ENCODE measurements around the gene GDF7. TPM values are rescaled to one million over a fixed set of nuclear protein-coding genes. Genes with fewer than 3 reads are reported as not detected.

The GDF7 gene
- total RNA-seq, 1 donor from 2014 or later = 0.04 TPM

- H3K36me3 ChIP-seq (ENCODE audit: control insufficient read depth, insufficient read depth, low read length) = peaks cover 2% of the 10 kb centered on the region
- no peak overlapping the region for H3K4me3 ChIP-seq (ENCODE audit: low read depth, low read length)
- no peak for DNase-seq (ENCODE audit: low read depth)
- no peaks in the 10 kb centered on the region for H3K27me3 ChIP-seq (ENCODE audit: control insufficient read depth, insufficient read depth, low read length)
- no peak for TF ChIP-seq CTCF (IDR thresholded peaks at IDR 0.05; ENCODE audit: insufficient read depth, low read length, poor library complexity, severe bottlenecking)
Observed at GRCh38 chr2:20623241-20623640, 43.7 kb upstream of the GDF7 start.

- Histone ChIP-seq H3K4me3 (ENCODE audit: low read depth, low read length) (no peak overlapping the region), H3K27me3 (ENCODE audit: control insufficient read depth, insufficient read depth, low read length) (no peaks in the 10 kb centered on the region), H3K36me3 (ENCODE audit: control insufficient read depth, insufficient read depth, low read length) (peaks cover 2% of the 10 kb centered on the region)
- DNase-seq (ENCODE audit: low read depth) = no peak
- TF ChIP-seq CTCF (IDR thresholded peaks at IDR 0.05; ENCODE audit: insufficient read depth, low read length, poor library complexity, severe bottlenecking) = no peak
Observed at GRCh38 chr2:20623741-20624155, 43.2 kb upstream of the GDF7 start.

GRCh38 chr2:20624156-20624883 lies 42.6 kb upstream of the GDF7 start:
- no peak for DNase-seq (ENCODE audit: low read depth)
- H3K4me3 ChIP-seq (ENCODE audit: low read depth, low read length) = no peak overlapping the region
- TF ChIP-seq CTCF (IDR thresholded peaks at IDR 0.05; ENCODE audit: insufficient read depth, low read length, poor library complexity, severe bottlenecking) = no peak
- H3K27me3 ChIP-seq (ENCODE audit: control insufficient read depth, insufficient read depth, low read length) = no peaks in the 10 kb centered on the region
- H3K36me3 ChIP-seq (ENCODE audit: control insufficient read depth, insufficient read depth, low read length) = peaks cover 2% of the 10 kb centered on the region

- DNase-seq (ENCODE audit: low read depth) = no peak
- TF ChIP-seq CTCF (IDR thresholded peaks at IDR 0.05; ENCODE audit: insufficient read depth, low read length, poor library complexity, severe bottlenecking) = no peak
- H3K4me3 ChIP-seq (ENCODE audit: low read depth, low read length) = no peak overlapping the region
- H3K36me3 ChIP-seq (ENCODE audit: control insufficient read depth, insufficient read depth, low read length) = peaks cover 2% of the 10 kb centered on the region
- H3K27me3 ChIP-seq (ENCODE audit: control insufficient read depth, insufficient read depth, low read length) = no peaks in the 10 kb centered on the region
Observed at GRCh38 chr2:20624884-20625485, 42.0 kb upstream of the GDF7 start.

- H3K36me3 ChIP-seq (ENCODE audit: control insufficient read depth, insufficient read depth, low read length) = no peaks in the 10 kb centered on the region
- TF ChIP-seq CTCF (IDR thresholded peaks at IDR 0.05; ENCODE audit: insufficient read depth, low read length, poor library complexity, severe bottlenecking) = no peak
- H3K4me3 ChIP-seq (ENCODE audit: low read depth, low read length) = no peak overlapping the region
- H3K27me3 ChIP-seq (ENCODE audit: control insufficient read depth, insufficient read depth, low read length) = no peaks in the 10 kb centered on the region
- DNase-seq (ENCODE audit: low read depth) = no peak
Observed at GRCh38 chr2:20625491-20626391, 41.2 kb upstream of the GDF7 start.
